ENCODE results near the gene DAD1. TPM values are rescaled to one million over a fixed set of nuclear protein-coding genes. Genes with fewer than 3 reads are reported as not detected.

The DAD1 gene
- total and polyA plus RNA-seq, 7 experiments from 2014 or later = 68.8 to 777 (median 123) TPM

GRCh38 chr14:22598099-22598895, 9.3 kb upstream of the DAD1 start, which contains the start of gene ABHD4:
ABHD4 (plus strand) TSS chr14:22598300; CDS start chr14:22598307, 7 bp downstream.
- intact Hi-C loops (cut with micrococcal nuclease) = loop anchor here in 1 of 2 donors (1.0 to 2.0 kb wide), 3 partner anchors 9 to 55 kb away; partner anchors contain the start of gene DAD1
- Histone ChIP-seq H3K4me3 (ENCODE audit: low read length) (peak within 1 kb of the TSS; percentile 88), H3K27me3 (ENCODE audit: control insufficient read depth in 2 of 2, insufficient read depth in 2 of 2, low read length in 2 of 2) (no peaks in the 10 kb centered on the region), H3K27ac (ENCODE audit: low read depth, low read length) (peak within 1 kb of the TSS; percentile 74), H3K4me1 (ENCODE audit: control insufficient read depth in 2 of 2, insufficient read depth in 2 of 2, low read length in 2 of 2) (peaks cover 10 to 15% of the 10 kb centered on the region in 2 donors), H3K36me3 (ENCODE audit: control insufficient read depth in 2 of 3, insufficient read depth in 3 of 3, low read length in 3 of 3) (peaks cover 5 to 21% (median 10%) of the 10 kb centered on the region in 3 experiments), H3K9me3 (ENCODE audit: control insufficient read depth in 2 of 3, low read length in 3 of 3) (no peaks in the 10 kb centered on the region)
- Mint-ChIP-seq H3K27me3 (peaks cover 0 to 12% (median 0%) of the 10 kb centered on the region in 5 donors), H3K4me1 (peaks cover 23 to 44% (median 35%) of the 10 kb centered on the region in 7 donors), H3K36me3 (peaks cover 10 to 19% (median 12%) of the 10 kb centered on the region in 5 donors), H3K27ac (peak within 1 kb of the TSS; percentile 76 to 96 (median 91)), H3K9me3 (no peaks in the 10 kb centered on the region), H3K4me3 (peak within 1 kb of the TSS; percentile 89 to 99 (median 96))
- ChIA-PET POLR2A (interaction anchor here (0.6 to 4.9 kb wide), 9 partner anchors 10 to 1711 kb away, joined by 3 to 61 read pairs (median 3); partner anchors contain the start of gene DAD1), CTCF (interaction anchor here (0.5 to 1.0 kb wide), 5 partner anchors 9 to 1709 kb away, joined by 3 to 4 read pairs (median 3); partner anchors contain the start of gene DAD1)
- peak; percentile 93 for ATAC-seq
- DNase-seq = peak; percentile 31 to 79 (median 43)

GRCh38 chr14:22597771-22598098, 8.7 kb upstream of the DAD1 start:
- H3K4me3 Mint-ChIP-seq = peak overlapping the region; percentile 89 to 99 (median 96)
- peaks cover 0 to 16% (median 4%) of the 10 kb centered on the region in 3 experiments for H3K36me3 ChIP-seq (ENCODE audit: control insufficient read depth in 2 of 3, insufficient read depth in 3 of 3, low read length in 3 of 3)
- peaks cover 5 to 13% (median 9%) of the 10 kb centered on the region in 5 donors for H3K36me3 Mint-ChIP-seq
- peaks cover 23 to 43% (median 37%) of the 10 kb centered on the region in 7 donors for H3K4me1 Mint-ChIP-seq
- ChIA-PET POLR2A (interaction anchor here (0.7 to 4.9 kb wide), 4 partner anchors 9 to 265 kb away, joined by 3 to 61 read pairs (median 4); partner anchors contain the start of gene DAD1), CTCF (interaction anchor here (0.6 to 1.0 kb wide), 3 partner anchors 27 to 1710 kb away, joined by 4 read pairs; no protein-coding TSS in a partner anchor)
- H3K4me1 ChIP-seq (ENCODE audit: control insufficient read depth in 2 of 2, insufficient read depth in 2 of 2, low read length in 2 of 2) = peaks cover 10 to 15% of the 10 kb centered on the region in 2 donors
- peak overlapping the region; percentile 88 for H3K4me3 ChIP-seq (ENCODE audit: low read length)
- no peaks in the 10 kb centered on the region for H3K9me3 ChIP-seq (ENCODE audit: control insufficient read depth in 2 of 3, low read length in 3 of 3)
- peak overlapping the region; percentile 60 to 90 (median 80) for H3K27ac Mint-ChIP-seq
- H3K9me3 Mint-ChIP-seq = no peaks in the 10 kb centered on the region
- peak in 3 of 9 donors; percentile 7 to 12 (median 10) for DNase-seq
- intact Hi-C loops (cut with micrococcal nuclease) = loop anchor here in 1 of 2 donors (1.0 to 2.0 kb wide), 3 partner anchors 8 to 56 kb away; partner anchors contain the start of gene DAD1
- H3K27me3 Mint-ChIP-seq = peaks cover 0 to 17% (median 0%) of the 10 kb centered on the region in 5 donors
- H3K27me3 ChIP-seq (ENCODE audit: control insufficient read depth in 2 of 2, insufficient read depth in 2 of 2, low read length in 2 of 2) = no peaks in the 10 kb centered on the region
- peak; percentile 26 for ATAC-seq
- H3K27ac ChIP-seq (ENCODE audit: low read depth, low read length) = peak overlapping the region; percentile 74

- intact Hi-C loops (cut with micrococcal nuclease) = no loop called here
- H3K9me3 Mint-ChIP-seq = no peaks in the 10 kb centered on the region
- Histone ChIP-seq H3K4me3 (ENCODE audit: low read length) (peak overlapping the region; percentile 88), H3K27me3 (ENCODE audit: control insufficient read depth in 2 of 2, insufficient read depth in 2 of 2, low read length in 2 of 2) (no peaks in the 10 kb centered on the region), H3K36me3 (ENCODE audit: control insufficient read depth in 2 of 3, insufficient read depth in 3 of 3, low read length in 3 of 3) (peaks cover 0 to 12% (median 0%) of the 10 kb centered on the region in 3 experiments), H3K9me3 (ENCODE audit: control insufficient read depth in 2 of 3, low read length in 3 of 3) (no peaks in the 10 kb centered on the region), H3K27ac (ENCODE audit: low read depth, low read length) (peak overlapping the region; percentile 74), H3K4me1 (ENCODE audit: control insufficient read depth in 2 of 2, insufficient read depth in 2 of 2, low read length in 2 of 2) (peaks cover 10 to 15% of the 10 kb centered on the region in 2 donors)
- H3K27me3 Mint-ChIP-seq = peaks cover 0 to 17% (median 0%) of the 10 kb centered on the region in 5 donors
- ChIA-PET POLR2A (interaction anchor here (0.6 to 4.9 kb wide), 6 partner anchors 9 to 1537 kb away, joined by 3 to 61 read pairs (median 4); partner anchors contain the start of genes DAD1 and OXA1L), CTCF (interaction anchor here (1.0 to 1.1 kb wide), 3 partner anchors 23 to 28 kb away, joined by 3 to 4 read pairs (median 4); no protein-coding TSS in a partner anchor)
- H3K36me3 Mint-ChIP-seq = peaks cover under 1 to 8% (median 5%) of the 10 kb centered on the region in 5 donors
- peak overlapping the region; percentile 42 to 99 (median 96) for H3K4me3 Mint-ChIP-seq
- peaks cover 19 to 43% (median 37%) of the 10 kb centered on the region in 7 donors for H3K4me1 Mint-ChIP-seq
- peak overlapping the region in 5 of 9 donors; percentile 76 to 90 (median 87) for H3K27ac Mint-ChIP-seq
- DNase-seq = no peak
- no peak for ATAC-seq
These were observed 8.2 kb upstream of the DAD1 start for GRCh38 chr14:22597265-22597664.

GRCh38 chr14:22596354-22596879, 7.4 kb upstream of the DAD1 start:
- H3K4me3 Mint-ChIP-seq = peak overlapping the region in 4 of 10 donors; percentile 19 to 53 (median 28)
- H3K36me3 Mint-ChIP-seq = no peaks in the 10 kb centered on the region
- H3K27ac ChIP-seq (ENCODE audit: low read depth, low read length) = no peak overlapping the region
- no peak for DNase-seq
- H3K9me3 ChIP-seq (ENCODE audit: control insufficient read depth in 2 of 3, low read length in 3 of 3) = no peaks in the 10 kb centered on the region
- peaks cover 0 to 5% (median 0%) of the 10 kb centered on the region in 3 experiments for H3K36me3 ChIP-seq (ENCODE audit: control insufficient read depth in 2 of 3, insufficient read depth in 3 of 3, low read length in 3 of 3)
- POLR2A ChIA-PET = interaction anchor here (0.5 to 1.1 kb wide), 2 partner anchors 9 to 170 kb away, joined by 3 read pairs; partner anchors contain the start of gene OXA1L
- intact Hi-C loops (cut with micrococcal nuclease) = no loop called here
- peaks cover 12 to 38% (median 33%) of the 10 kb centered on the region in 7 donors for H3K4me1 Mint-ChIP-seq
- CTCF ChIA-PET = interaction anchor here (0.6 to 1.1 kb wide), 2 partner anchors 22 to 471 kb away, joined by 3 read pairs; no protein-coding TSS in a partner anchor
- H3K4me3 ChIP-seq (ENCODE audit: low read length) = no peak overlapping the region
- H3K27me3 ChIP-seq (ENCODE audit: control insufficient read depth in 2 of 2, insufficient read depth in 2 of 2, low read length in 2 of 2) = no peaks in the 10 kb centered on the region
- no peaks in the 10 kb centered on the region for H3K9me3 Mint-ChIP-seq
- H3K4me1 ChIP-seq (ENCODE audit: control insufficient read depth in 2 of 2, insufficient read depth in 2 of 2, low read length in 2 of 2) = peaks cover 10 to 15% of the 10 kb centered on the region in 2 donors
- H3K27me3 Mint-ChIP-seq = peaks cover 0 to 17% (median 0%) of the 10 kb centered on the region in 5 donors
- ATAC-seq = no peak
- no peak overlapping the region for H3K27ac Mint-ChIP-seq

- Mint-ChIP-seq H3K27me3 (peaks cover 0 to 18% (median 0%) of the 10 kb centered on the region in 5 donors), H3K27ac (peak overlapping the region in 1 of 9 donors; percentile 34), H3K36me3 (no peaks in the 10 kb centered on the region), H3K4me1 (peaks cover 16 to 38% (median 30%) of the 10 kb centered on the region in 7 donors), H3K9me3 (peaks cover 0 to 1% (median 0%) of the 10 kb centered on the region in 11 donors), H3K4me3 (no peak overlapping the region)
- no peak for DNase-seq
- Histone ChIP-seq H3K4me3 (ENCODE audit: low read length) (no peak overlapping the region), H3K36me3 (ENCODE audit: control insufficient read depth in 2 of 3, insufficient read depth in 3 of 3, low read length in 3 of 3) (peaks cover 0 to 5% (median 0%) of the 10 kb centered on the region in 3 experiments), H3K27ac (ENCODE audit: low read depth, low read length) (no peak overlapping the region), H3K4me1 (ENCODE audit: control insufficient read depth in 2 of 2, insufficient read depth in 2 of 2, low read length in 2 of 2) (peaks cover 10 to 13% of the 10 kb centered on the region in 2 donors), H3K27me3 (ENCODE audit: control insufficient read depth in 2 of 2, insufficient read depth in 2 of 2, low read length in 2 of 2) (no peaks in the 10 kb centered on the region), H3K9me3 (ENCODE audit: control insufficient read depth in 2 of 3, low read length in 3 of 3) (no peaks in the 10 kb centered on the region)
- no peak for ATAC-seq
- intact Hi-C loops (cut with micrococcal nuclease) = no loop called here
- POLR2A ChIA-PET = interaction anchor here (0.6 to 1.6 kb wide), 2 partner anchors 10 to 34 kb away, joined by 3 to 4 read pairs; no protein-coding TSS in a partner anchor
- CTCF ChIA-PET = interaction anchor here (1.0 to 1.4 kb wide), 2 partner anchors 9 to 24 kb away, joined by 4 to 6 read pairs; no protein-coding TSS in a partner anchor
These were observed 5.2 kb upstream of the DAD1 start for GRCh38 chr14:22594156-22594716.
